ENCODE data around the gene MYO1F. TPM values are rescaled to one million over a fixed set of nuclear protein-coding genes. Genes with fewer than 3 reads are reported as not detected.

The MYO1F gene
- polyA plus RNA-seq, 2 of the 4 experiments (the other 2 are of a cell fraction) = 0.23 to 0.37 TPM

- TF ChIP-seq E2F6 (IDR thresholded peaks at IDR 0.05; ENCODE audit: borderline replicate concordance, low read depth) (no peak), ESRRA (IDR thresholded peaks at IDR 0.05; ENCODE audit: borderline replicate concordance, low read length) (no peak), FOXS1 (CRISPR knock-in tag; IDR thresholded peaks at IDR 0.05) (no peak), ZFP36 (IDR thresholded peaks at IDR 0.05; ENCODE audit: borderline replicate concordance, partially characterized antibody) (no peak), TFCP2L1 (CRISPR knock-in tag; IDR thresholded peaks at IDR 0.05) (0 out of 2 replicates have a peak, but pooled peaks have one; percentile 42), FOSL2 (IDR thresholded peaks at IDR 0.05) (no peak), FOSL2 (CRISPR knock-in tag; IDR thresholded peaks at IDR 0.05) (no peak; the same call in 1 of the 2 replicates), CHD4 (IDR thresholded peaks at IDR 0.05; ENCODE audit: borderline replicate concordance) (no peak), PHF8 (IDR thresholded peaks at IDR 0.05; ENCODE audit: borderline replicate concordance, low read depth) (no peak; the same call in 1 of the 2 replicates), JUNB (IDR thresholded peaks at IDR 0.05) (no peak), GATA3 (IDR thresholded peaks at IDR 0.05; ENCODE audit: borderline replicate concordance) (no peak), USF2 (IDR thresholded peaks at IDR 0.05) (no peak), RARB (CRISPR knock-in tag; IDR thresholded peaks at IDR 0.05) (no peak), TP53 (CRISPR knock-in tag; IDR thresholded peaks at IDR 0.05) (no peak), CBX8 (IDR thresholded peaks at IDR 0.05) (no peak), POLR2A (IDR thresholded peaks at IDR 0.05; ENCODE audit: low read length) (no peak), CBX2 (IDR thresholded peaks at IDR 0.05; ENCODE audit: borderline replicate concordance, low read depth) (no peak), HDAC2 (IDR thresholded peaks at IDR 0.05) (no peak), MYC (IDR thresholded peaks at IDR 0.05; ENCODE audit: borderline replicate concordance, low read length) (no peak), BHLHE40 (IDR thresholded peaks at IDR 0.05; ENCODE audit: low read depth, low read length) (no peak), JUN (IDR thresholded peaks at IDR 0.05) (peak; percentile 17 to 79; a peak in 2 of 5 replicates), RAD21 (conservative IDR thresholded peaks at IDR 0.05 in 1 of 2, IDR thresholded peaks at IDR 0.05 in 1 of 2) (peak in 1 of 2 experiments; percentile 16; a peak in 1 of 5 replicates), NFE2L2 (conservative IDR thresholded peaks at IDR 0.05; ENCODE audit: low read length) (no peak)
Measured at GRCh38 chr19:8609279-8610040, 32.2 kb upstream of the MYO1F start (continued).

- DNase-seq (ENCODE audit: low read depth in 1 of 2, low spot score in 1 of 2) (no peak), FAIRE-seq (no peak), ATAC-seq (peak; percentile 9 to 43; a peak in 4 of 6 replicates)
- CTCF ChIA-PET = interaction anchor here (0.9 kb wide), 2 partner anchors 18 to 29 kb away, joined by 3 to 5 read pairs; no protein-coding TSS in a partner anchor
- Histone ChIP-seq H3K4me2 (peak overlapping the region; percentile 76), H3K4me3 (peak overlapping the region; percentile 58), H3K4me1 (peaks cover 45% of the 10 kb centered on the region), H3K9me3 (peaks cover 16% of the 10 kb centered on the region), H3K27ac (peak overlapping the region; percentile 98 to 99)
- POLR2A ChIA-PET = no interaction called here
- WGBS (ENCODE audit: missing lambda C conversion rate) = 31% methylated on average over 5 of the region's 5 CpGs
- TF ChIP-seq EHMT2 (IDR thresholded peaks at IDR 0.05; ENCODE audit: low read depth) (no peak), HOXA7 (CRISPR knock-in tag; IDR thresholded peaks at IDR 0.05) (0 out of 2 replicates have a peak, but pooled peaks have one; percentile 32), GATA3 (IDR thresholded peaks at IDR 0.05; ENCODE audit: borderline replicate concordance) (0 out of 2 replicates have a peak, but pooled peaks have one; percentile 4), PBX3 (IDR thresholded peaks at IDR 0.05) (no peak), SMC3 (IDR thresholded peaks at IDR 0.05) (no peak), ZSCAN20 (CRISPR knock-in tag; IDR thresholded peaks at IDR 0.05) (no peak), HES2 (IDR thresholded peaks at IDR 0.05) (no peak), ELK1 (IDR thresholded peaks at IDR 0.05; ENCODE audit: low read depth, low read length) (no peak), POLR2A (IDR thresholded peaks at IDR 0.05; ENCODE audit: low read length) (peak; percentile 26; the same call in 1 of the 2 replicates), FOXS1 (CRISPR knock-in tag; IDR thresholded peaks at IDR 0.05) (no peak), ZFP36 (IDR thresholded peaks at IDR 0.05; ENCODE audit: borderline replicate concordance, partially characterized antibody) (no peak)
Measured at GRCh38 chr19:8608941-8609278, 31.7 kb upstream of the MYO1F start.

All from A549 (cell line).